Neural cell (in vitro differentiated cells): ENCODE results near the gene MMP19.

Experiments
- POLR2AphosphoS5 ChIP-seq: IDR thresholded peaks from 2 replicates; pipeline ENCODE4 v1.6.1; 2012
- RAD21 ChIP-seq: fragments of 450-650 bp; conservative IDR thresholded peaks from 2 replicates; pipeline ENCODE4 v1.6.1; 2014; ENCODE audit warnings: antibody characterized with exemption, mild to moderate bottlenecking, moderate library complexity
- TF ChIP-seq, protein P1 (sequence below): fragments of 450-650 bp; IDR thresholded peaks from 2 replicates; pipeline ENCODE4 v1.5.1; 2014; ENCODE audit warnings: antibody characterized with exemption, mild to moderate bottlenecking, moderate library complexity; ENCODE audit not compliant: poor library complexity, severe bottlenecking

DNA sequence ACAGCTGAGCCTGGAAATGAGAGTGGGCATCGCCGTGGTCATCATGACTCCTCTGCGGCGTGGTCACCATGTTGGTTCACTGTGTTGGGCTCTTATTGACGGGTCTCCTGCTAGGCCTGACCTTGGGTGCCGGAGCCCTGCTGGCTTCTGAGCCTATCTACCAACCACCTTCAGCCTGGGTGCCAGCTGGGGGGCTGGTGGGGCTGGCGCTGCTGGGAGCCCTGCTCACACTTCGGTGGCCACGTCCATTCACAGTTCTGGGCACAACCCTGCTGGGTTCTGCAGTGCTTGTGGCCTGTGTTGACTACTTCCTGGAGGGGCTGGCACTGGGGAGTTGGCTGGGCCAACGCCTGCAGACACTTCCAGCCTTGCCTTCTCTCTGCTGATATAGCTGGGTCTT lies 9.7 kb downstream of the MMP19 start:
- TF ChIP-seq, protein P1, sequence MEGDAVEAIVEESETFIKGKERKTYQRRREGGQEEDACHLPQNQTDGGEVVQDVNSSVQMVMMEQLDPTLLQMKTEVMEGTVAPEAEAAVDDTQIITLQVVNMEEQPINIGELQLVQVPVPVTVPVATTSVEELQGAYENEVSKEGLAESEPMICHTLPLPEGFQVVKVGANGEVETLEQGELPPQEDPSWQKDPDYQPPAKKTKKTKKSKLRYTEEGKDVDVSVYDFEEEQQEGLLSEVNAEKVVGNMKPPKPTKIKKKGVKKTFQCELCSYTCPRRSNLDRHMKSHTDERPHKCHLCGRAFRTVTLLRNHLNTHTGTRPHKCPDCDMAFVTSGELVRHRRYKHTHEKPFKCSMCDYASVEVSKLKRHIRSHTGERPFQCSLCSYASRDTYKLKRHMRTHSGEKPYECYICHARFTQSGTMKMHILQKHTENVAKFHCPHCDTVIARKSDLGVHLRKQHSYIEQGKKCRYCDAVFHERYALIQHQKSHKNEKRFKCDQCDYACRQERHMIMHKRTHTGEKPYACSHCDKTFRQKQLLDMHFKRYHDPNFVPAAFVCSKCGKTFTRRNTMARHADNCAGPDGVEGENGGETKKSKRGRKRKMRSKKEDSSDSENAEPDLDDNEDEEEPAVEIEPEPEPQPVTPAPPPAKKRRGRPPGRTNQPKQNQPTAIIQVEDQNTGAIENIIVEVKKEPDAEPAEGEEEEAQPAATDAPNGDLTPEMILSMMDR: no peak
- TF ChIP-seq POLR2AphosphoS5 (no peak), RAD21 (no peak)
